Stomach smooth muscle (tissue), 2 donors: ENCODE results near the gene OR8B8.

Source experiments
- H3K27ac ChIP-seq: one replicate; pipeline ENCODE4 v1.7.0; 2013; ENCODE audit warnings: mild to moderate bottlenecking, low read length, inconsistent platforms
- H3K27me3 ChIP-seq, 2 donors: one replicate each; pipeline ENCODE4 v1.7.0; 2013; ENCODE audit warnings: low read length in 2 of 2; ENCODE audit not compliant: insufficient read depth in 2 of 2, control insufficient read depth in 1 of 2
- H3K36me3 ChIP-seq, 2 donors: one replicate each; pipeline ENCODE4 v1.7.0; 2013; ENCODE audit warnings: low read length in 2 of 2; ENCODE audit not compliant: control insufficient read depth in 2 of 2, insufficient read depth in 2 of 2
- H3K4me1 ChIP-seq: one replicate; pipeline ENCODE4 v1.7.0; 2013; ENCODE audit warnings: low read length; ENCODE audit not compliant: control insufficient read depth, insufficient read depth
- H3K4me3 ChIP-seq, 2 donors: one replicate each; pipeline ENCODE4 v1.7.0; 2013; ENCODE audit warnings: low read length in 2 of 2
- H3K9ac ChIP-seq, 2 donors: one replicate each; pipeline ENCODE4 v1.7.0; 2013; ENCODE audit warnings: low read length in 2 of 2, mild to moderate bottlenecking in 1 of 2
- H3K9me3 ChIP-seq, 2 donors: one replicate each; pipeline ENCODE4 v1.7.0; 2013; ENCODE audit warnings: low read length in 2 of 2; ENCODE audit not compliant: control insufficient read depth in 2 of 2
- donor health status: healthy.
- donor health status: Pancreatic carcinoma.

Gene OR8B8

GRCh38 chr11:124445646-124446150, at the start of gene OR8B8:
OR8B8 (minus strand) TSS chr11:124445696; CDS start chr11:124441085, 4,611 bp downstream.
- Histone ChIP-seq H3K36me3 (no peaks in the 10 kb centered on the region), H3K27me3 (peaks cover 0 to 3% of the 10 kb centered on the region in 2 donors), H3K9ac (no peak within 1 kb of the TSS), H3K4me1 (no peaks in the 10 kb centered on the region), H3K9me3 (peaks cover 0 to 2% of the 10 kb centered on the region in 2 donors), H3K27ac (no peak within 1 kb of the TSS), H3K4me3 (no peak within 1 kb of the TSS)

- Histone ChIP-seq H3K27ac (no peak overlapping the region), H3K4me1 (no peaks in the 10 kb centered on the region), H3K9me3 (no peaks in the 10 kb centered on the region), H3K9ac (no peak overlapping the region), H3K36me3 (no peaks in the 10 kb centered on the region), H3K4me3 (no peak overlapping the region), H3K27me3 (no peaks in the 10 kb centered on the region)
Measured at GRCh38 chr11:124493016-124493655, 47.6 kb upstream of the OR8B8 start.

GRCh38 chr11:124483422-124483821, 37.9 kb upstream of the OR8B8 start:
- H3K27ac ChIP-seq: no peak overlapping the region
- no peaks in the 10 kb centered on the region for H3K27me3 ChIP-seq
- H3K36me3 ChIP-seq: no peaks in the 10 kb centered on the region
- no peaks in the 10 kb centered on the region for H3K4me1 ChIP-seq
- H3K4me3 ChIP-seq: no peak overlapping the region
- H3K9me3 ChIP-seq: no peaks in the 10 kb centered on the region
- H3K9ac ChIP-seq: no peak overlapping the region

GRCh38 chr11:124482362-124483147, 37.1 kb upstream of the OR8B8 start:
- no peaks in the 10 kb centered on the region for H3K4me1 ChIP-seq
- no peaks in the 10 kb centered on the region for H3K27me3 ChIP-seq
- no peak overlapping the region for H3K27ac ChIP-seq
- H3K4me3 ChIP-seq: no peak overlapping the region
- H3K9ac ChIP-seq: no peak overlapping the region
- no peaks in the 10 kb centered on the region for H3K9me3 ChIP-seq
- no peaks in the 10 kb centered on the region for H3K36me3 ChIP-seq

GRCh38 chr11:124481365-124482323, 36.1 kb upstream of the OR8B8 start:
- Histone ChIP-seq H3K4me3 (no peak overlapping the region), H3K9ac (no peak overlapping the region), H3K27ac (no peak overlapping the region), H3K27me3 (no peaks in the 10 kb centered on the region), H3K4me1 (no peaks in the 10 kb centered on the region), H3K36me3 (no peaks in the 10 kb centered on the region), H3K9me3 (no peaks in the 10 kb centered on the region)

- no peak overlapping the region for H3K4me3 ChIP-seq
- H3K36me3 ChIP-seq: no peaks in the 10 kb centered on the region
- H3K27me3 ChIP-seq: no peaks in the 10 kb centered on the region
- H3K9me3 ChIP-seq: no peaks in the 10 kb centered on the region
- H3K9ac ChIP-seq: no peak overlapping the region
- no peak overlapping the region for H3K27ac ChIP-seq
- H3K4me1 ChIP-seq: no peaks in the 10 kb centered on the region
Measured at GRCh38 chr11:124479561-124479960, 34.1 kb upstream of the OR8B8 start.

GRCh38 chr11:124475265-124475664, 29.8 kb upstream of the OR8B8 start:
- Histone ChIP-seq H3K4me1 (no peaks in the 10 kb centered on the region), H3K36me3 (no peaks in the 10 kb centered on the region), H3K27me3 (no peaks in the 10 kb centered on the region), H3K9ac (no peak overlapping the region), H3K4me3 (no peak overlapping the region), H3K27ac (no peak overlapping the region), H3K9me3 (no peaks in the 10 kb centered on the region)

- no peaks in the 10 kb centered on the region for H3K4me1 ChIP-seq
- H3K27ac ChIP-seq: no peak overlapping the region
- H3K27me3 ChIP-seq: no peaks in the 10 kb centered on the region
- H3K4me3 ChIP-seq: no peak overlapping the region
- H3K36me3 ChIP-seq: no peaks in the 10 kb centered on the region
- H3K9ac ChIP-seq: no peak overlapping the region
- H3K9me3 ChIP-seq: no peaks in the 10 kb centered on the region
Measured at GRCh38 chr11:124474779-124475178, 29.3 kb upstream of the OR8B8 start.

- no peak overlapping the region for H3K4me3 ChIP-seq
- H3K9me3 ChIP-seq: no peaks in the 10 kb centered on the region
- no peak overlapping the region for H3K9ac ChIP-seq
- no peaks in the 10 kb centered on the region for H3K27me3 ChIP-seq
- H3K27ac ChIP-seq: no peak overlapping the region
- H3K4me1 ChIP-seq: no peaks in the 10 kb centered on the region
- no peaks in the 10 kb centered on the region for H3K36me3 ChIP-seq
Measured at GRCh38 chr11:124474079-124474478, 28.6 kb upstream of the OR8B8 start.

GRCh38 chr11:124473476-124473875, 28.0 kb upstream of the OR8B8 start:
- Histone ChIP-seq H3K4me3 (no peak overlapping the region), H3K27ac (no peak overlapping the region), H3K4me1 (no peaks in the 10 kb centered on the region), H3K27me3 (no peaks in the 10 kb centered on the region), H3K9ac (no peak overlapping the region), H3K36me3 (no peaks in the 10 kb centered on the region), H3K9me3 (no peaks in the 10 kb centered on the region)
